ENCODE measurements around the gene INTS11. TPM values are rescaled to one million over a fixed set of nuclear protein-coding genes. Genes with fewer than 3 reads are reported as not detected.
"Not testable (repeated sequence)": the region's sequence is repeated elsewhere in the genome, so short reads cannot be mapped to it uniquely, and the experiment has no call there.

Gene INTS11
- total and polyA plus RNA-seq, 2 donors (not counting 1 experiment from before 2014, with no cell fraction given), result 149 to 245 TPM

GRCh38 chr1:1318131-1318652 is 6.3 kb downstream of the INTS11 start:
- Histone ChIP-seq H4K20me1 (ENCODE audit: control insufficient read depth, insufficient read depth, low read length, poor library complexity, severe bottlenecking) (peaks cover 43% of the 10 kb centered on the region), H3K4me1 (ENCODE audit: control insufficient read depth in 2 of 2, insufficient read depth in 2 of 2, low read length in 2 of 2) (peaks cover 4 to 13% of the 10 kb centered on the region in 2 donors), H3K36me3 (replicated peaks in 1 of 2; ENCODE audit: control extremely low read depth in 1 of 2, control insufficient read depth in 1 of 2, extremely low read depth in 1 of 2, insufficient read depth in 2 of 2, low read length in 1 of 2) (peaks cover 0 to 40% of the 10 kb centered on the region in 2 experiments), H3K9ac (ENCODE audit: low read length) (no peak overlapping the region), H3K79me2 (ENCODE audit: control insufficient read depth, insufficient read depth, low read length) (peaks cover 42% of the 10 kb centered on the region), H2AFZ (ENCODE audit: insufficient read depth, low read depth, low read length, poor library complexity, severe bottlenecking) (no peak overlapping the region), H3K27ac (ENCODE audit: low read length in 2 of 2) (no peak overlapping the region), H3K4me3 (ENCODE audit: control extremely low read depth in 1 of 5, extremely low read depth in 1 of 5, insufficient read depth in 1 of 5, low read depth in 2 of 5, low read length in 4 of 5) (no peak overlapping the region), H3K9me3 (ENCODE audit: control extremely low read depth in 1 of 3, control insufficient read depth in 2 of 3, insufficient read depth in 1 of 3, low read length in 2 of 3) (no peaks in the 10 kb centered on the region), H3K4me2 (replicated peaks; ENCODE audit: low read depth, low read length, poor library complexity, severe bottlenecking) (no peak overlapping the region), H3K27me3 (replicated peaks in 1 of 4; ENCODE audit: control extremely low read depth in 1 of 4, control insufficient read depth in 3 of 4, insufficient read depth in 4 of 4, low read length in 3 of 4) (no peaks in the 10 kb centered on the region)
- DNase-seq, result no peak
- no peak for TF ChIP-seq EZH2 (IDR thresholded peaks at IDR 0.05; ENCODE audit: borderline replicate concordance, insufficient read depth, low read depth, low read length, poor library complexity, severe bottlenecking)
- TF ChIP-seq CTCF (IDR thresholded peaks at IDR 0.05), result no peak
- H3K4me1 Mint-ChIP-seq, result peaks cover 15% of the 10 kb centered on the region
- H3K4me3 Mint-ChIP-seq, result no peak overlapping the region
- no peak overlapping the region for H3K27ac Mint-ChIP-seq
- WGBS (ENCODE audit: insufficient coverage), result 98% methylated on average over 7 of the region's 9 CpGs
- intact Hi-C loops (cut with micrococcal nuclease), result no loop called here
- ChIA-PET CTCF (no interaction called here), POLR2A (no interaction called here)
- no peak for ATAC-seq (ENCODE audit: low read depth)
- no peaks in the 10 kb centered on the region for H3K27me3 Mint-ChIP-seq
- H3K9me3 Mint-ChIP-seq (ENCODE audit: insufficient read depth), result no peaks in the 10 kb centered on the region

- 91% methylated on average over 6 of the region's 6 CpGs for WGBS (ENCODE audit: insufficient coverage)
- Mint-ChIP-seq H3K4me1 (peaks cover 10% of the 10 kb centered on the region), H3K9me3 (ENCODE audit: insufficient read depth) (no peaks in the 10 kb centered on the region), H3K4me3 (no peak overlapping the region), H3K27me3 (no peaks in the 10 kb centered on the region), H3K27ac (no peak overlapping the region)
- Histone ChIP-seq H3K27me3 (replicated peaks in 1 of 4; ENCODE audit: control extremely low read depth in 1 of 4, control insufficient read depth in 3 of 4, insufficient read depth in 4 of 4, low read length in 3 of 4) (no peaks in the 10 kb centered on the region), H3K4me3 (ENCODE audit: control extremely low read depth in 1 of 5, extremely low read depth in 1 of 5, insufficient read depth in 1 of 5, low read depth in 2 of 5, low read length in 4 of 5) (no peak overlapping the region), H3K4me1 (ENCODE audit: control insufficient read depth in 2 of 2, insufficient read depth in 2 of 2, low read length in 2 of 2) (peaks cover 0 to 8% of the 10 kb centered on the region in 2 donors), H3K36me3 (replicated peaks in 1 of 2; ENCODE audit: control extremely low read depth in 1 of 2, control insufficient read depth in 1 of 2, extremely low read depth in 1 of 2, insufficient read depth in 2 of 2, low read length in 1 of 2) (peaks cover 0 to 46% of the 10 kb centered on the region in 2 experiments), H3K9ac (ENCODE audit: low read length) (no peak overlapping the region), H4K20me1 (ENCODE audit: control insufficient read depth, insufficient read depth, low read length, poor library complexity, severe bottlenecking) (peaks cover 37% of the 10 kb centered on the region), H3K9me3 (ENCODE audit: control extremely low read depth in 1 of 3, control insufficient read depth in 2 of 3, insufficient read depth in 1 of 3, low read length in 2 of 3) (no peaks in the 10 kb centered on the region), H2AFZ (ENCODE audit: insufficient read depth, low read depth, low read length, poor library complexity, severe bottlenecking) (no peak overlapping the region), H3K79me2 (ENCODE audit: control insufficient read depth, insufficient read depth, low read length) (peaks cover 36% of the 10 kb centered on the region), H3K4me2 (replicated peaks; ENCODE audit: low read depth, low read length, poor library complexity, severe bottlenecking) (no peak overlapping the region), H3K27ac (ENCODE audit: low read length in 2 of 2) (no peak overlapping the region)
- TF ChIP-seq EZH2 (IDR thresholded peaks at IDR 0.05; ENCODE audit: borderline replicate concordance, insufficient read depth, low read depth, low read length, poor library complexity, severe bottlenecking) (no peak), CTCF (IDR thresholded peaks at IDR 0.05) (no peak)
- POLR2A ChIA-PET, result interaction anchor here (0.6 kb wide), 1 partner anchor 337 kb away, joined by 3 read pairs; no protein-coding TSS in a partner anchor
- CTCF ChIA-PET, result no interaction called here
- intact Hi-C loops (cut with micrococcal nuclease), result no loop called here
- no peak for ATAC-seq (ENCODE audit: low read depth)
- no peak for DNase-seq
Observed at GRCh38 chr1:1317420-1317819, 7.0 kb downstream of the INTS11 start.

GRCh38 chr1:1316199-1316598 is 8.3 kb downstream of the INTS11 start:
- H4K20me1 ChIP-seq (ENCODE audit: control insufficient read depth, insufficient read depth, low read length, poor library complexity, severe bottlenecking), result peaks cover 26% of the 10 kb centered on the region
- H3K27me3 ChIP-seq (replicated peaks in 1 of 4; ENCODE audit: control extremely low read depth in 1 of 4, control insufficient read depth in 3 of 4, insufficient read depth in 4 of 4, low read length in 3 of 4); H3K27ac ChIP-seq (ENCODE audit: low read length in 2 of 2); H2AFZ ChIP-seq (ENCODE audit: insufficient read depth, low read depth, low read length, poor library complexity, severe bottlenecking); H3K27me3 Mint-ChIP-seq; POLR2A ChIA-PET; H3K9me3 Mint-ChIP-seq (ENCODE audit: insufficient read depth); DNase-seq; H3K4me1 ChIP-seq (ENCODE audit: control insufficient read depth in 2 of 2, insufficient read depth in 2 of 2, low read length in 2 of 2); H3K4me3 ChIP-seq (ENCODE audit: control extremely low read depth in 1 of 5, extremely low read depth in 1 of 5, insufficient read depth in 1 of 5, low read depth in 2 of 5, low read length in 4 of 5); H3K9ac ChIP-seq (ENCODE audit: low read length); H3K4me2 ChIP-seq (replicated peaks; ENCODE audit: low read depth, low read length, poor library complexity, severe bottlenecking); H3K4me3 Mint-ChIP-seq; H3K9me3 ChIP-seq (ENCODE audit: control extremely low read depth in 1 of 3, control insufficient read depth in 2 of 3, insufficient read depth in 1 of 3, low read length in 2 of 3); H3K27ac Mint-ChIP-seq; H3K4me1 Mint-ChIP-seq; intact Hi-C loops (cut with micrococcal nuclease); CTCF ChIA-PET; ATAC-seq (ENCODE audit: low read depth): not testable (repeated sequence)
- peaks cover 27% of the 10 kb centered on the region for H3K79me2 ChIP-seq (ENCODE audit: control insufficient read depth, insufficient read depth, low read length)
- WGBS (ENCODE audit: insufficient coverage), result 95% methylated on average over 5 of the region's 8 CpGs
- peaks cover 0 to 53% of the 10 kb centered on the region in 2 experiments for H3K36me3 ChIP-seq (replicated peaks in 1 of 2; ENCODE audit: control extremely low read depth in 1 of 2, control insufficient read depth in 1 of 2, extremely low read depth in 1 of 2, insufficient read depth in 2 of 2, low read length in 1 of 2)
